Measurements from ENCODE around the gene LRRC61. TPM values are rescaled to one million over a fixed set of nuclear protein-coding genes. Genes with fewer than 3 reads are reported as not detected.

The LRRC61 gene
- polyA plus RNA-seq, 1 donor (not counting 4 experiments of a cell fraction or from before 2014, with no cell fraction given) = 1.0 TPM

- no peak overlapping the region for H3K4me3 ChIP-seq (ENCODE audit: control insufficient read depth in 2 of 3, extremely low read depth in 1 of 3, insufficient read depth in 2 of 3, low read depth in 1 of 3, low read length in 3 of 3)
- no peaks in the 10 kb centered on the region for H3K36me3 ChIP-seq (ENCODE audit: control insufficient read depth in 2 of 2, extremely low read depth in 1 of 2, insufficient read depth in 2 of 2, low read length in 2 of 2)
These were observed 35.3 kb downstream of the LRRC61 start for GRCh38 chr7:150358433-150358832.

GRCh38 chr7:150358988-150359621 lies 36.0 kb downstream of the LRRC61 start:
- FAIRE-seq (no peak), DNase-seq (ENCODE audit: low read depth, low spot score) (no peak)
- dilution Hi-C loops (cut with MboI; ENCODE audit: extremely low pct_ligation_motif_present, low sequenced_read_pairs) = no loop called here
- no peak overlapping the region for H3K9ac ChIP-seq (ENCODE audit: control insufficient read depth, extremely low read depth, insufficient read depth, low read length)
- H3K4me3 ChIP-seq (ENCODE audit: control insufficient read depth in 2 of 3, extremely low read depth in 1 of 3, insufficient read depth in 2 of 3, low read depth in 1 of 3, low read length in 3 of 3) = no peak overlapping the region
- no peaks in the 10 kb centered on the region for H3K36me3 ChIP-seq (ENCODE audit: control insufficient read depth in 2 of 2, extremely low read depth in 1 of 2, insufficient read depth in 2 of 2, low read length in 2 of 2)
- no peaks in the 10 kb centered on the region for H3K9me3 ChIP-seq (ENCODE audit: control insufficient read depth, low read depth, low read length)
- H3K4me1 ChIP-seq (ENCODE audit: control insufficient read depth, extremely low read depth, insufficient read depth, low read length) = no peaks in the 10 kb centered on the region
- H2AFZ ChIP-seq (ENCODE audit: control insufficient read depth, low read length) = no peak overlapping the region
- no peak overlapping the region for H3K27ac ChIP-seq (ENCODE audit: control insufficient read depth, insufficient read depth, low read length)
- no peak for TF ChIP-seq EZH2 (IDR thresholded peaks at IDR 0.05; ENCODE audit: low read length)
- no peak for TF ChIP-seq CTCF (optimal IDR thresholded peaks at IDR 0.05 in 1 of 3, IDR thresholded peaks at IDR 0.05 in 1 of 3, conservative IDR thresholded peaks at IDR 0.05 in 1 of 3; ENCODE audit: extremely low read depth in 1 of 3, insufficient read depth in 2 of 3, low read length in 3 of 3)
- H3K79me2 ChIP-seq (ENCODE audit: control insufficient read depth, insufficient read depth, low read length) = no peaks in the 10 kb centered on the region
- no peaks in the 10 kb centered on the region for H3K27me3 ChIP-seq (ENCODE audit: control insufficient read depth, extremely low read depth, insufficient read depth, low read length)
- no peaks in the 10 kb centered on the region for H4K20me1 ChIP-seq (ENCODE audit: control insufficient read depth, extremely low read depth, insufficient read depth, low read length)
- no peaks in the 10 kb centered on the region for H3K9me1 ChIP-seq (ENCODE audit: control insufficient read depth, extremely low read depth, insufficient read depth, low read length)
- no peak overlapping the region for H3K4me2 ChIP-seq (ENCODE audit: control insufficient read depth, extremely low read depth, insufficient read depth, low read depth, low read length)

More at GRCh38 chr7:150358433-150358832, 35.3 kb downstream of the LRRC61 start:
- FAIRE-seq = no peak
- Histone ChIP-seq H3K9ac (ENCODE audit: control insufficient read depth, extremely low read depth, insufficient read depth, low read length) (no peak overlapping the region), H3K9me1 (ENCODE audit: control insufficient read depth, extremely low read depth, insufficient read depth, low read length) (no peaks in the 10 kb centered on the region), H3K79me2 (ENCODE audit: control insufficient read depth, insufficient read depth, low read length) (no peaks in the 10 kb centered on the region), H3K9me3 (ENCODE audit: control insufficient read depth, low read depth, low read length) (no peaks in the 10 kb centered on the region), H4K20me1 (ENCODE audit: control insufficient read depth, extremely low read depth, insufficient read depth, low read length) (no peaks in the 10 kb centered on the region), H3K4me1 (ENCODE audit: control insufficient read depth, extremely low read depth, insufficient read depth, low read length) (no peaks in the 10 kb centered on the region), H2AFZ (ENCODE audit: control insufficient read depth, low read length) (no peak overlapping the region), H3K4me2 (ENCODE audit: control insufficient read depth, extremely low read depth, insufficient read depth, low read depth, low read length) (no peak overlapping the region), H3K27ac (ENCODE audit: control insufficient read depth, insufficient read depth, low read length) (no peak overlapping the region), H3K27me3 (ENCODE audit: control insufficient read depth, extremely low read depth, insufficient read depth, low read length) (no peaks in the 10 kb centered on the region)
- TF ChIP-seq CTCF (optimal IDR thresholded peaks at IDR 0.05 in 1 of 3, IDR thresholded peaks at IDR 0.05 in 1 of 3, conservative IDR thresholded peaks at IDR 0.05 in 1 of 3; ENCODE audit: extremely low read depth in 1 of 3, insufficient read depth in 2 of 3, low read length in 3 of 3) = no peak
- TF ChIP-seq EZH2 (IDR thresholded peaks at IDR 0.05; ENCODE audit: low read length) = no peak
- no peak for DNase-seq (ENCODE audit: low read depth, low spot score)
- dilution Hi-C loops (cut with MboI; ENCODE audit: extremely low pct_ligation_motif_present, low sequenced_read_pairs) = no loop called here
